CD4-positive, alpha-beta T cell treated with Interleukin-21 for 1 hour (primary cell): Measurements from ENCODE around the gene KRTAP2-2.

Experiments used
- DNase-seq: peaks from one replicate; pipeline ENCODE4 v3.0.0-alpha.2; 2020

The KRTAP2-2 gene

DNA sequence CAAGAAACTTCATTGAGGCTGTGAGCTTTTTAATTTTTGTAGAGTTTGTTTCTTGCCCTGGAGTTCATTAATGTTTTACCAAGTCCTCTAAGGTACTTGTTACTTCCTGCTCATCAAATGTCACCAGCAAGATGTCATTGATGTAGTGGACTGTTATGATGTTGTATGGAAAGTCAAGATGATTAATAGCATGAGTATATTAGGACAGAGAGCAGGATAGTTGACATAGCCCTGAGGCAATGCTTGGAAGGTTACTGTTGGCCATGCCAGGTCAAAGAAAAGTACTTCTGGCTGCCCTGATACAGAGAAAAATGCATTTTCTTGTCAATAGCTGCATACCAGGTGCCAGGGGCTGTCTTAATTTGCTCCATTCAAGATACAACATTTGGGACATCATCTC, 34.7 kb downstream of the KRTAP2-2 start:
- no peak for DNase-seq

DNA sequence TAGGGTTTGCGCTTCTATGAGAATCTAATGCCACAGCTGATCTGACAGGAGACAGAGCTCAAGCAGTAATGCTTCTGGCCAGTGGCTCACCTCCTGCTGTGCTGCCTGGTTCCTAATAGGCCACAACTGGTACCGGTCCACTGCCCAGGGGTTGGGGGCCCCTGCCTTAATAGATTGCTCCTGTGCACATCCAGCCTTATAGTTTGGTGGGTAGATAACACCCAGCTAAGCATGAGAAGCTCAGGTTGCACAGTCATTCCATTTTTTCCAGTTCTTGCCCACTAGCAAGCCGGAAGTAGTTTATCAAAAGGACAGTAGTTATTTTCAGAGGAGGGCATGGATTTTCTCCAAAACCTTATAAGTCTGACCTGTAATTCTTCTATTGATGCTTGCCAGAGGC, 35.6 kb downstream of the KRTAP2-2 start:
- DNase-seq: no peak

DNA sequence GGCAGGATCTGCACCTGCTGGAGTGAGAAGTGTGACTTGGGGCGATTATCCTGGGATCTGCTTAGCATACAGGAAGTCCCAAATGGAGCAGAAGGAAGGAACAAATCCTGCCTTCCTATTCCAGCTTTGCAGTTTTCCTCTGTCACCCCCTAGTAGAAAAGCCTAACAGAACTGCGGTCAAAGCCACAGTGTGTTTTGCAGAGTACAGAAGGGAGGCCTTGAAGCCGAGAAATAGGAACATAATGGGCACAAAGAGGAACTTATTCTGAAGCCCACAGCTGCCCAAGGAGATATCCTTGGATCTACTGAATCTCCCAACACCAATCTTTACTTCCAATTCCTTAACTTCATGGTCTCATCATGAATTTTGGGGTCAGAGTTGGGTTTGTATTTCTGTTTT, 36.5 kb downstream of the KRTAP2-2 start:
- DNase-seq: no peak

DNA sequence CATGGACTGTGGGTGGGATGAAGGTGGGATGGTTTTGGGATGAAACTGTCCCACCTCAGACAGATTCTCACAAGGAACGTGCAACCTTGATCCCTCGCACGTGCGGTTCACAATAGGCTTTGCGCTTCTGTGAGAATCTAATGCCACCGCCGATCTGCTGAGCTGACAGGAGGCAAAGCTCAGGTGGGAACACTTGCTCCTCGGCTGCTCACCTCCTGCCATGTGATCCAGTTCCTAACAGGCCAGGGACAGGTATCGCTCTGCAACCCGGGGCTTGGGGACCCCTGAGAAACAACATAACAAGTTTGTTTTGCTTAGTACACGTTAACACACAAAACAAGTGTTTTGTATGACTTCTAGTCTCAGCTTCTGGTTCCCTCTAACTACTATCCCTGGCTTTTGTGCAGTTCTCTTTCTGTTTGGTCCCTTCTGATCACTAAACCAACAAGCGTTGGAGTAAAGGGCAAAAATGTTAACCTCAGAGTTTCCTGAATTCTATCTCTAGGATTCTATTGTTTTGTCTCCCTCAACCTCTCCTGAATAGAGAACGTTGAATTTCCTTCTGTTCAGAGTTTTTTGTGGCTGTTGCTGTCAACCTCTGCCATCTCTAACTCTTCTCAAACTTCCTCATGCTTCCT, 38.3 kb downstream of the KRTAP2-2 start:
- no peak for DNase-seq

GRCh38 chr17:41015454-41015853, 39.6 kb downstream of the KRTAP2-2 start:
- DNase-seq: no peak

DNA sequence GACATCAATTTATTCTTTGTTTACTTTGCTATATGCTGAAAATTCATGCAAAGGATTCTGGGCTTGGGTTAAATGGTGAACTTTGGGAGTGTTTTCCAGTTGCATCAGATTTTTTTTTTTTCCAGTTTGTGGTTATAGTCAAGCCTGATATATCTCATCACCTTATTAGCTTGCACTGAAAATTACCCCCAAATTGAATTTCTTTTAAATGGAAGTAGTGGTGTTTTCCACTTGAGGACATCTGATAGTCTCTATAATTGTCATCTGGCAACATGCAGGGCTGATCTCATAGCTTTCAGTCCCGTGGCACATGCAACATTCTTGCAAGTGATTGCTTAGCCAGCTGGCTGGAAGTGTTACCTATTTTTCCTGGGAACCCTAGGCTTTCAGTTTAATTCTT, 41.4 kb downstream of the KRTAP2-2 start:
- DNase-seq: no peak

- DNase-seq: no peak
These were observed 41.8 kb downstream of the KRTAP2-2 start for GRCh38 chr17:41013181-41013580.

DNA sequence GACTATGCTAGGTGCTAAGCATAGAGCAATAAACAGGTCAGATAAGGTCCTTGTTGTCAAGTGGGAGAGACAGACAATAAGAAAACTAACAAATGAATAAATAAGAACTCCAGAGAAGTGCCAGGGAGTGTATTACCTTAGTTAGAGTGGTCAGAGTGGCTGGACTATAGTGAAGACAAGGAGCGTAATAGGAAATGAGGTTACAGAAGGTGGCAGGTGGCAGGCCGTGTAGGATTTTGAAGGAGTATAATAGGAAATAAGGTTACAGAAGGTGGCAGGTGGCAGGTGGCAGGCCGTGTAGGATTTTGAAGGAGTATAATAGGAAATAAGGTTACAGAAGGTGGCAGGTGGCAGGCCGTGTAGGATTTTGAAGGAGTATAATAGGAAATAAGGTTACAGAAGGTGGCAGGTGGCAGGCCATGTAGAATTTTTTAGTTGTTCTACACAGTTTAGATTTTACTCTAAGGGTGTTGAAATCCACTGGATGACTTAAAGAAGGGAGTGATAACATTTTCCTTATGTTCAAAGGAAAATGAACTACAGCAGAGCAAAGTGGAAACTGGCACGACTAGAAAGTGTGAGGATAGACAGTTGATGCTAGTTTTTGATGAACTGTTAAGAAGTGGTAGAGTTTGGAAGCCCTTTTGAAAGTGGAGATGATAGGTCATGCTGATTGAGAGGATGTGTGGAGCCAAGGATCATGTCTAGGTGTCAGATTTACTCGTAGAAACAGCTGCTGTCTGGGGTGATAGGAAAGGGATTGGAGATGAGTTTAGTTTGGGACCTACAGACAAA, 42.5 kb downstream of the KRTAP2-2 start:
- DNase-seq: no peak

DNA sequence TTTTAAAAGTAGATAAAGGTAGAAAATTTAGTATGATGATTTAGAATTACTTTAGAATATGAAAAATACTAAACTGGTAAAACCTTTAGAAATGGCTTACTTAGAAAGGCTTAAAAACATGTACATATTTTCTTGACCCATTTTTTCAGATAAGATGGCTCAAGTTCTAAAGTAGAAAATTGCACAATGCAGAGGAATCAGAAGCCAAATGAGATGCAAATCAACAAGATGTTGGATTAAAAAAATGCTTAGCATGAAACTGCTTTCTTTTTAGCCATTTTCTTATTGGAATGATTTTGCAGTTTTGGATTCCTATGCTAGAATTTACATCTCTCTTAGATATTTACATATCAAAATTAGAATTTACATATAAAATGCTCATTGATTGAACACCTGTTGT, 44.6 kb downstream of the KRTAP2-2 start:
- DNase-seq: no peak

DNA sequence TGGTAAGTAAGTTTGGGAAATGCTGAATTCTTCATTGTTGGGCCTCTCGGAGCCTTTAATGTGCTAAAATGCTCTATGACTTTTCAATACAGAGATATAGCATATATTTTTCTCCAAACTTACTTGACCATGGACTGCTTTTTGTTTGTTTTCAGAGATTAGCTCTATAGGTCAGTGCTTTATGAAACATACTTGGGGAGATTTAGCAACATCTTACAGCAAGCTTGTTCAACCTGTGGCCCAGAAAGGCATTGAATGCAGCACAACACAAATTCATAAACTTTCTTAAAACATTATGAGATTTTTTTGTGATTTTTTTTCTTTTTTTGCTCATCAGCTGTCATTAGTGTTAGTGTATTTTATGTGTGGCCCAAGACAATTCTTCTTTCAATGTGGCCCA, 45.1 kb downstream of the KRTAP2-2 start:
- DNase-seq: no peak

DNA sequence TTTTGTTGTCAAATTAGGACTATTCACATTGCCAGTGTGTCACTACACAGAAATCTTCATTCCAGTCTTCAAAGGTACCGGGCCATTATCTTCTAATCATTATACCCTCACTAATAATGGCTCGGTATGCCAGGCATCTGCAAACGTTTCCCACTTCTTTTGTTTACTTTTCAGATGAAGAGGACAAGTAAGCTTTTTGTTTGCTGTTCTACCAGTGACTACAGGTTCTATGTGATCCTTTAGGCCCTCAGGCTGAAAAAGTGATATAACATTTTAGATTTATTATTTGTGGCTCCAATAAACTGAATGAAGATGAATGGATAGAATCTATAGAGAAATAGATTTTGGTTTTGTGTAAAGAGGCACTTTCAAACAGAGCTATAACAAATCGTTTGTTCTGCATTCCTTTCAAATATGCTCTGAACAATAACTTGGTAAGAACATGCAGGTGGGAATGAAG, 45.7 kb downstream of the KRTAP2-2 start:
- DNase-seq: no peak

GRCh38 chr17:41008811-41009210, 46.2 kb downstream of the KRTAP2-2 start, which contains the start of gene KRTAP3-1:
Gene KRTAP3-1, minus strand, starts transcription at chr17:41009128. Its CDS starts 54 bp downstream, at chr17:41009074.
- no peak for DNase-seq
